Testis (tissue), 3 donors: Measurements from ENCODE around the gene METTL27. TPM values are rescaled to one million over a fixed set of nuclear protein-coding genes. Genes with fewer than 3 reads are reported as not detected.

Experiments used
- DNase-seq: peaks from one replicate; pipeline ENCODE4 v3.0.0-alpha.2; 2019
- H3K27ac ChIP-seq, 2 donors: fragments of 200-600 bp; sonication (generic); one replicate each; pipeline ENCODE4 v1.5.1; 2019
- H3K27me3 ChIP-seq: fragments of 200-600 bp; sonication (generic); one replicate; pipeline ENCODE4 v1.5.1; 2019
- H3K36me3 ChIP-seq: fragments of 200-600 bp; sonication (generic); one replicate; pipeline ENCODE4 v1.5.1; 2017; ENCODE audit warnings: low read depth; ENCODE audit errors: missing control alignments
- H3K4me1 ChIP-seq: fragments of 200-600 bp; sonication (generic); one replicate; pipeline ENCODE4 v1.5.1; 2019
- H3K4me3 ChIP-seq, 2 donors: fragments of 200-600 bp; sonication (generic); one replicate each; pipeline ENCODE4 v1.5.1; 2017 to 2019
- H3K9me3 ChIP-seq: fragments of 200-600 bp; sonication (generic); one replicate; pipeline ENCODE4 v1.5.1; 2017
- CTCF ChIP-seq, 3 experiments: fragments of 450-650 bp in 2 of 3; fragments of 200-600 bp in 1 of 3; sonication (generic) in 1 of 3; IDR thresholded peaks; one replicate each; pipeline ENCODE4 v1.5.1; 2016 to 2019; ENCODE audit warnings: antibody characterized with exemption in 3 of 3, mild to moderate bottlenecking in 2 of 3, moderate library complexity in 1 of 3
- POLR2A ChIP-seq: fragments of 450-650 bp; IDR thresholded peaks from one replicate; pipeline ENCODE4 v1.6.1; 2017; ENCODE audit warnings: antibody characterized with exemption, mild to moderate bottlenecking, moderate library complexity
- WGBS, 2 donors: methylation state at CpG; one replicate each; pipeline ENCODE4 v1.1.5; 2018; 5-methylcytosine and 5-hydroxymethylcytosine counted together
- intact Hi-C: fragments of 100-400 bp; cut with DNase I; formaldehyde crosslinking; loops from one replicate; pipeline ENCODE4 v1.15.1; 2023; ENCODE audit warnings: low total_unique reads
- polyA plus RNA-seq: library from polyadenylated mRNA; stranded (reverse); fragments of 350-450 nt; fragmentation: Illumina TruSeq; extraction: RNeasy Lipid Tissue Mini Kit (QIAGEN cat#74804); gene quantifications from one replicate; pipeline ENCODE4 v1.2.3, GENCODE V29; 2014; ENCODE audit warnings: low read depth, low replicate concordance; ENCODE audit not compliant: insufficient read depth
- total RNA-seq, 2 donors: library from RNA; depleted of rRNA; stranded (reverse); fragments of >200 nt; gene quantifications; one replicate each; pipeline ENCODE4 v1.2.3, GENCODE V29; 2016

The METTL27 gene
- total and polyA plus RNA-seq, 3 donors from 2014 or later, result 3.5 to 5.6 (median 3.7) TPM

DNA sequence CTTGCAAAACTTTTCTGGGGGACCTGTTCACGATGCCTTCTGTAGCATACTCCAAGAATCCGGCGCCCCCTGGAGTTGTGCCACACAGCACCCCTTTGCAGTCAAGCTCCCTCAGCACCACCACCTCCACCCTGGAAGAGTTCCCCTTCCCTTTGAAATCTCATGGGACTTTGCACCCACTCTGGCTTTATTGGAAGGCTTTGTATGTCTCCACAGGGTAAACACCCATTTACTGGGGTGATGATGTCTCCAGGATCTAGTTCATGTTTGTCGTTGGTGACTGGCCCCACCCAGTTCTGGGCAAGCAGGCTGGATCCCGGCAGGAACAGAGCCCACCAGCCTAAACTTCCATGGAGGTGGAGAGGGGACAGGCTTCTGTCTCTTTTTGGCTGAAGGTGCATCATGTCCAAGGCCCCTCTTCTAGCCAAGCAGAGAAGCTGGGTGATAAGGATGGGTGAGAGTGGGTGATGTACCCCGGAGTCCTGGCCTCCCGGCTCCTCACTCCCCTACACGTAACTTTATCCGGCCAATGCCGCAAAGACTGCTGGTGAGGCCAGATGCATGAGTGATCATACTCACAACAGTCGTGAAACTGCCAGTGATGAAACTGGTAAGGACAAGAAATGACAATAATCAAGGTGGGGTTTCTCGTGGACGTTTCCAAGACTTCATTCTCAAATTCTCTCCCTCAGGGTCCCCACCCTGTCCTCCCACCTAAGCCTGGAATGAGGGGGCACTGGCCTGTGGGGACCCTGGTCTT, 12.2 kb downstream of the METTL27 start:
- TF ChIP-seq POLR2A (no peak), CTCF (IDR thresholded peaks at IDR 0.05) (no peak)
- H3K9me3 ChIP-seq, result no peaks in the 10 kb centered on the region
- H3K27ac ChIP-seq, result no peak overlapping the region
- H3K4me3 ChIP-seq, result no peak overlapping the region
- 77 to 87% methylated on average over 13 of the region's 13 CpGs for WGBS, 2 donors
- no peaks in the 10 kb centered on the region for H3K36me3 ChIP-seq
- no peaks in the 10 kb centered on the region for H3K27me3 ChIP-seq
- no peak for DNase-seq
- H3K4me1 ChIP-seq, result peaks cover 13% of the 10 kb centered on the region
- intact Hi-C loops, result loop anchor here (10.0 kb wide), 1 partner anchor 75 kb away; no protein-coding TSS in a partner anchor

GRCh38 chr7:73829505-73829904, 12.8 kb downstream of the METTL27 start:
- intact Hi-C loops, result loop anchor here (10.0 kb wide), 1 partner anchor 75 kb away; no protein-coding TSS in a partner anchor

DNA sequence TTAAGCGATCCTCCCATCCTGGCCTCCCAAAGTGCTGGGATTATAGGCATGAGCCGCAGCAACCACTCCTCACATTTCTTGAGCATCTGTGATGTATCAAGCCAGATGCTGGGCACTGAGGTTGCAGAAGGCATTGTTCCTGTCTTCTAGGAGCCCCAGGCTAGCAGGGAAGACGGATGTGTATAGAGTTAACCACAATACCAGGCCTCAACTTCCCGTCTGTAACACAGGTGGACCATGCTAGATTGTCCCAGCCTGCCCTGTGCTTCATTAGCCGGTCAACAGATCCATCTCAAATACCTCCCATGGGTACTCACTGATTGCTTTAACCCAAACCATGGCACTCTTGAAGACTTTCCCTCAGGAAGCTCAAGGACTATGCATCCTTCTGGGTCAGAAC, 13.3 kb downstream of the METTL27 start:
- 93 to 94% methylated on average over 4 to 5 of the region's 5 CpGs for WGBS, 2 donors
- no peak for DNase-seq
- peaks cover 13% of the 10 kb centered on the region for H3K4me1 ChIP-seq
- H3K27me3 ChIP-seq, result no peaks in the 10 kb centered on the region
- H3K27ac ChIP-seq, result no peak overlapping the region
- H3K36me3 ChIP-seq, result no peaks in the 10 kb centered on the region
- no peak overlapping the region for H3K4me3 ChIP-seq
- TF ChIP-seq CTCF (IDR thresholded peaks at IDR 0.05), result no peak
- no peak for TF ChIP-seq POLR2A
- intact Hi-C loops, result loop anchor here (10.0 kb wide), 1 partner anchor 74 kb away; no protein-coding TSS in a partner anchor
- no peaks in the 10 kb centered on the region for H3K9me3 ChIP-seq

More at GRCh38 chr7:73829505-73829904, 12.8 kb downstream of the METTL27 start:
- no peak for TF ChIP-seq CTCF (IDR thresholded peaks at IDR 0.05)
- no peak for TF ChIP-seq POLR2A
- H3K4me3 ChIP-seq, result no peak overlapping the region
- peaks cover 13% of the 10 kb centered on the region for H3K4me1 ChIP-seq
- H3K9me3 ChIP-seq, result no peaks in the 10 kb centered on the region
- H3K36me3 ChIP-seq, result no peaks in the 10 kb centered on the region
- H3K27ac ChIP-seq, result no peak overlapping the region
- 58 to 70% methylated on average over 7 of the region's 7 CpGs for WGBS, 2 donors
- no peaks in the 10 kb centered on the region for H3K27me3 ChIP-seq
- no peak for DNase-seq

DNA sequence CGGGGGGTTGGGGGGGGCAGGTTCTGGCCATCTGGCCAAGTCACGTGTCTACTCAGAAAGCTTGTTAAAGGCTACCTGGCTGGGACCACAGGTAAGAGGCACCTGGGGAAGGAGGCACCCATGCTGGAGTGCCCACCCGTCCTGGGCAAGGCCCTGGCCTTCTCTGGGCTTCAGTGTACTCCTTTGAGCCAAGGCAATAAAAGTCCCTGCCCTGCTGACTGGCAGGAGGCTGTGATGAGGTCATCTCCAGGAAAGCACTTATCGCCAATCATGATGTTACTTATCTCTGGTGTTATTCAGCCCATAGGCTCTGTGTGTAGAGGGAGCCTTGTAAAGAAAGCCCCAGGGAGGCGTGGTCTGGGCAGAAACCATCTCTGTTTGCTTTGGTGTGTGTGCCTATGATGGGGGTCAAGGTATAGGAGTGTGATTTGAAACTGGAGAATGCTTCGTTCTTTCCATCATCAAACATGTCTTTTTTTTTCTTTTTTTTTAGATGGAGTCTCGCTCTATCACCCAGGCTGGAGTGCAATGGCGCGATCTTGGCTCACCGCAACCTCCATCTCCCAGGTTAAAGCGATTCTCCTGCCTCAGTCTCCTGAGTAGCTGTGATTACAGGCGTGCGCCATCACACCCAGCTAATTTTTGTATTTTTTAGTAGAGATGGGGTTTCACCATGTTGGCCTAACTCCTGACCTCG, 14.1 kb downstream of the METTL27 start:
- peaks cover 13% of the 10 kb centered on the region for H3K4me1 ChIP-seq
- no peak overlapping the region for H3K27ac ChIP-seq
- H3K9me3 ChIP-seq, result no peaks in the 10 kb centered on the region
- DNase-seq, result no peak
- H3K4me3 ChIP-seq, result no peak overlapping the region
- 75 to 96% methylated on average over 10 to 14 of the region's 14 CpGs for WGBS, 2 donors
- TF ChIP-seq CTCF (IDR thresholded peaks at IDR 0.05) (no peak), POLR2A (no peak)
- no peaks in the 10 kb centered on the region for H3K27me3 ChIP-seq
- intact Hi-C loops, result loop anchor here (10.0 kb wide), 1 partner anchor 73 kb away; no protein-coding TSS in a partner anchor
- H3K36me3 ChIP-seq, result no peaks in the 10 kb centered on the region
